ENCODE data around the gene PCLO. TPM values are rescaled to one million over a fixed set of nuclear protein-coding genes. Genes with fewer than 3 reads are reported as not detected.

Gene PCLO
- total RNA-seq, 4 donors from 2014 or later, result 11.8 to 40.4 (median 26.1) TPM

GRCh38 chr7:82818171-82818570 is 344.5 kb downstream of the PCLO start:
- intact Hi-C loops (cut with DNase I), result no loop called here
- DNase-seq, result no peak
- no peaks in the 10 kb centered on the region for H3K36me3 ChIP-seq
- no peaks in the 10 kb centered on the region for H3K27me3 ChIP-seq
- no peak overlapping the region for H3K27ac ChIP-seq
- H3K4me1 ChIP-seq, result no peaks in the 10 kb centered on the region
- no peak overlapping the region for H3K4me3 ChIP-seq (replicated peaks in 1 of 3)
- 74 to 79% methylated on average over 4 of the region's 4 CpGs for WGBS, 2 donors
- TF ChIP-seq POLR2A (IDR thresholded peaks at IDR 0.05), result no peak
- TF ChIP-seq, protein P1, sequence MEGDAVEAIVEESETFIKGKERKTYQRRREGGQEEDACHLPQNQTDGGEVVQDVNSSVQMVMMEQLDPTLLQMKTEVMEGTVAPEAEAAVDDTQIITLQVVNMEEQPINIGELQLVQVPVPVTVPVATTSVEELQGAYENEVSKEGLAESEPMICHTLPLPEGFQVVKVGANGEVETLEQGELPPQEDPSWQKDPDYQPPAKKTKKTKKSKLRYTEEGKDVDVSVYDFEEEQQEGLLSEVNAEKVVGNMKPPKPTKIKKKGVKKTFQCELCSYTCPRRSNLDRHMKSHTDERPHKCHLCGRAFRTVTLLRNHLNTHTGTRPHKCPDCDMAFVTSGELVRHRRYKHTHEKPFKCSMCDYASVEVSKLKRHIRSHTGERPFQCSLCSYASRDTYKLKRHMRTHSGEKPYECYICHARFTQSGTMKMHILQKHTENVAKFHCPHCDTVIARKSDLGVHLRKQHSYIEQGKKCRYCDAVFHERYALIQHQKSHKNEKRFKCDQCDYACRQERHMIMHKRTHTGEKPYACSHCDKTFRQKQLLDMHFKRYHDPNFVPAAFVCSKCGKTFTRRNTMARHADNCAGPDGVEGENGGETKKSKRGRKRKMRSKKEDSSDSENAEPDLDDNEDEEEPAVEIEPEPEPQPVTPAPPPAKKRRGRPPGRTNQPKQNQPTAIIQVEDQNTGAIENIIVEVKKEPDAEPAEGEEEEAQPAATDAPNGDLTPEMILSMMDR (IDR thresholded peaks at IDR 0.05), result no peak
- no peaks in the 10 kb centered on the region for H3K9me3 ChIP-seq

DNA sequence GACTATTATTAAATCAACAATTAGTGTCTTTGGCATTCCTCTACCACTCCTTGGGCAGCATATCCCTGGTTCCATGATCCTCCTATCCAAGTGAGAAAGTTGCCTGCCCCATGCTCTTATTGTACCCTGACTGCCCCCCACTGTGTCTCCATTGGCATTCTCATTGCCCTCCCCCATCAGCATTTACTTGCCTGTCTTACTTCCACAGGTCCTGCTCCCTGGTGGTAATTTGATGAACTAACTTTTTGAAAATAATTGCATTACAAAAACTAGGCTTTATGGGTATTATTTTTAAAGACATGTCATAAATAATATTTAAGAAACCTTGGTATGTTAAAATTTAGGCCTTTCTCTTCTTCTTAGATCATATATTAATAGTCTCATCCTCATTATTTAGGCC is 346.4 kb downstream of the PCLO start:
- no peak for TF ChIP-seq POLR2A (IDR thresholded peaks at IDR 0.05)
- TF ChIP-seq, protein P1 (IDR thresholded peaks at IDR 0.05), result peak in 1 of 6 experiments; percentile 8
- Histone ChIP-seq H3K27ac (no peak overlapping the region), H3K27me3 (no peaks in the 10 kb centered on the region), H3K4me3 (replicated peaks in 1 of 3) (no peak overlapping the region), H3K36me3 (no peaks in the 10 kb centered on the region), H3K9me3 (no peaks in the 10 kb centered on the region), H3K4me1 (no peaks in the 10 kb centered on the region)
- no peak for DNase-seq
- intact Hi-C loops (cut with DNase I), result no loop called here

DNA sequence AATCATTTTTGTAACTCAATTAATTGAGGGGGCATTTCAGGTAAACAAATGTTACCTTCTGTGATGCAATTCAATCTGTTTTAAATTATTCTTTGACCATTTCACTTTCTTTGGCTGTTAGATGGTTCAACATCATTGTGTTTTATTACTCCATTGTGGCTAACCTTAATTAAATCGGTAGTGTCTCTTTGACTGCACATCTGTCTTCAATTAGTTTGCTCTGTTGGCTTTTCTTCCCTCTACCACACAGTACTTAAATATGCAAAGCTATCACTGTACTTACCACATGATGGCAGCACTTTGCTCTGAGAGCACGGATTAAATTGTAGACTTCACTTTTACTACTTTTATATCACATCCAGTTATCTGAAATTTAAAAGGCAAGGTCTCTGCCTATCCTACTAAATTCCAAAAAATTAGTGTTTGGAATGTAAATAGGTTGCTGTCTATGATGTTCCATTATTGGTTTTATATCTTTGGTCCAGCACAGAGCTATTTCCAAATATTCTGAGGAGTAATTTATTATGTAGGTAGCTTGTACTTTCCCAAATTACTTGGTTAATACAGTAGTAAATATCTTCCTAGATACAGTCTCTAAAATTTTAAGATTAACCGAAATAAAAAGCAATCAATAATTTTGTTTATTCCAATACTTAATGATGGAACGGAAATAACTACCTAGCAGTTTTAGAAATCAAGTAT is 352.0 kb downstream of the PCLO start:
- intact Hi-C loops (cut with DNase I), result no loop called here
- H3K4me1 ChIP-seq, result no peaks in the 10 kb centered on the region
- no peaks in the 10 kb centered on the region for H3K36me3 ChIP-seq
- H3K27me3 ChIP-seq, result no peaks in the 10 kb centered on the region
- H3K9me3 ChIP-seq, result no peaks in the 10 kb centered on the region
- no peak for TF ChIP-seq POLR2A (IDR thresholded peaks at IDR 0.05)
- TF ChIP-seq, protein P1 (IDR thresholded peaks at IDR 0.05), result peak in 4 of 6 experiments; percentile 42 to 68 (median 64)
- H3K4me3 ChIP-seq (replicated peaks in 1 of 3), result no peak overlapping the region
- no peak overlapping the region for H3K27ac ChIP-seq
- peak; percentile 13 to 17 for DNase-seq
- 15 to 31% methylated on average over 4 of the region's 4 CpGs for WGBS, 2 donors

- no peaks in the 10 kb centered on the region for H3K27me3 ChIP-seq
- DNase-seq, result no peak
- WGBS, 2 donors, result 83 to 88% methylated on average over 2 of the region's 2 CpGs
- no peaks in the 10 kb centered on the region for H3K4me1 ChIP-seq
- no peaks in the 10 kb centered on the region for H3K9me3 ChIP-seq
- no peak overlapping the region for H3K4me3 ChIP-seq (replicated peaks in 1 of 3)
- no peak overlapping the region for H3K27ac ChIP-seq
- H3K36me3 ChIP-seq, result no peaks in the 10 kb centered on the region
- intact Hi-C loops (cut with DNase I), result no loop called here
- no peak for TF ChIP-seq POLR2A (IDR thresholded peaks at IDR 0.05)
- TF ChIP-seq, protein P1 (IDR thresholded peaks at IDR 0.05), result no peak
Observed at GRCh38 chr7:82808633-82809032, 354.1 kb downstream of the PCLO start.

- Histone ChIP-seq H3K27ac (no peak overlapping the region), H3K27me3 (no peaks in the 10 kb centered on the region), H3K9me3 (no peaks in the 10 kb centered on the region), H3K4me3 (replicated peaks in 1 of 3) (no peak overlapping the region), H3K4me1 (no peaks in the 10 kb centered on the region), H3K36me3 (no peaks in the 10 kb centered on the region)
- TF ChIP-seq, protein P1 (IDR thresholded peaks at IDR 0.05), result no peak
- TF ChIP-seq POLR2A (IDR thresholded peaks at IDR 0.05), result no peak
- intact Hi-C loops (cut with DNase I), result no loop called here
- 45 to 76% methylated on average over 5 of the region's 5 CpGs for WGBS, 2 donors
- no peak for DNase-seq
Observed at GRCh38 chr7:82805527-82805960, 357.1 kb downstream of the PCLO start.
